VCaP (cell line): ENCODE results near the gene WASF2.
A peak's percentile ranks its signal among the peaks of the same experiment; 100 is the strongest.
"Not testable (repeated sequence)": the region's sequence is repeated elsewhere in the genome, so short reads cannot be mapped to it uniquely, and the experiment has no call there.

Experiments used
- H3K27ac ChIP-seq: fragments of 450-650 bp; 2 replicates; pipeline ENCODE4 v1.5.1; 2017
- TF ChIP-seq, protein P1 (sequence below): fragments of 450-650 bp; conservative IDR thresholded peaks from 2 replicates; pipeline ENCODE4 v1.5.1; 2017; ENCODE audit warnings: mild to moderate bottlenecking, moderate library complexity

WASF2 gene

DNA sequence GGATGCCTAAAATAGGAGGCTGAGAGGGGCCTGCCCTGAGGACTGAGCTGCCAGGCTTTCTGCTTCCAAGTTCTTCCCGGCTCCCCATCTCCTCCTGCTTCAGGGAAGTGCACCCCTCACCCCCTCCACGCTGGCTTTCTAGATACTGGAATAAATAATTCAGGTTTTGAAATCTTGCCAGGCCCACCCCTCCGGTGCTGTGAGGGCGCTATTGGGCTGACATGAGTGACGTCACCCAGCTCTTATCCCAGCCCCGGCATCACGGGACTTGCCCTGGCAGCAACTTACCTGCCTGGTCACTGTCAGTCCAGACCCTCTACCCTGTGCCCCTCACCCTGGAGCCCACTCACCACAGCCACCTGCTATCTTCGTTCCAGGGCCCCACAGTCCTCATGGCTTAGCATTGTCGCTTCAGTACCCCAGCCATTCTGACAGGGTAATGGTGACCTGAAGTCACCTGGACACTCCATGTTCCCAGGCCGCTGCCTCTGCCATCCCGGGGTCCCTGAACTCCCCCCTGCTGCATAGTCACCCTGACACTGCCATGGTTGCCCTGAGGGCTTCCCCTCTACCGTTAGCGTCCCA lies 98.4 kb downstream of the WASF2 start:
- H3K27ac ChIP-seq: peak overlapping the region; percentile 23; the same call in 1 of the 2 replicates
- TF ChIP-seq, protein P1, sequence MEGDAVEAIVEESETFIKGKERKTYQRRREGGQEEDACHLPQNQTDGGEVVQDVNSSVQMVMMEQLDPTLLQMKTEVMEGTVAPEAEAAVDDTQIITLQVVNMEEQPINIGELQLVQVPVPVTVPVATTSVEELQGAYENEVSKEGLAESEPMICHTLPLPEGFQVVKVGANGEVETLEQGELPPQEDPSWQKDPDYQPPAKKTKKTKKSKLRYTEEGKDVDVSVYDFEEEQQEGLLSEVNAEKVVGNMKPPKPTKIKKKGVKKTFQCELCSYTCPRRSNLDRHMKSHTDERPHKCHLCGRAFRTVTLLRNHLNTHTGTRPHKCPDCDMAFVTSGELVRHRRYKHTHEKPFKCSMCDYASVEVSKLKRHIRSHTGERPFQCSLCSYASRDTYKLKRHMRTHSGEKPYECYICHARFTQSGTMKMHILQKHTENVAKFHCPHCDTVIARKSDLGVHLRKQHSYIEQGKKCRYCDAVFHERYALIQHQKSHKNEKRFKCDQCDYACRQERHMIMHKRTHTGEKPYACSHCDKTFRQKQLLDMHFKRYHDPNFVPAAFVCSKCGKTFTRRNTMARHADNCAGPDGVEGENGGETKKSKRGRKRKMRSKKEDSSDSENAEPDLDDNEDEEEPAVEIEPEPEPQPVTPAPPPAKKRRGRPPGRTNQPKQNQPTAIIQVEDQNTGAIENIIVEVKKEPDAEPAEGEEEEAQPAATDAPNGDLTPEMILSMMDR: no peak

DNA sequence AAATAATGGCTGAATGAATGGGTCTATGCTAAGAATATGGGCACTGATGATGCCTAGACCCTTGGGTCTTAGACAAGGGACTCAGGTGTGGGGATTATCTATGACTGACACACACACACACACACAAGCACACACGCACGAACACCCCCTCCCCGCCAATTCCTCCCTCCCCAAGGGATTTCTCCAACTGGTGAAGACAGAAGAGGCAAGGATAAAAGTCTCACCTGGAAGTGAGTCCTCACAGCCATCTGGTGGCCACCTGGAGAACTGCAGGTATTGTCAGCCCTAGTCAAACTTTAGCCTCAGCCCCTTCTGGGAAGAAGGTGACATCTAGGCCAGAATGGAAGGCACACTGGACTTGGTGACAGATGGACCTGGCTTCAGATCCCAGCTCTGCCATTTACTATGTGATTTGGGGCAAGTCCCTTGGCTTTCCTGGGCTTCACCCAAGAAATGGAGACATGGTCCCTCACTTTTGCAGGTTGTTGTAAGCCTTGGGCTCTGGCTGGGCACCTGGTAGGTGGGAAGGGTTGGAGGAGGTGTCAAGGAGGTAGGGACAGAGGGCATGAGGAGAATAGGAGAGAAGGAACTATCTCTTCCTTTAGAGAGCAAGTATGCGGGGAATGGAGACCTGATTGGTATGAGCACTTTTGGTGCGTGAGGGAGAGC lies 101.5 kb downstream of the WASF2 start:
- TF ChIP-seq, protein P1: peak; percentile 90
- H3K27ac ChIP-seq: no peak overlapping the region

DNA sequence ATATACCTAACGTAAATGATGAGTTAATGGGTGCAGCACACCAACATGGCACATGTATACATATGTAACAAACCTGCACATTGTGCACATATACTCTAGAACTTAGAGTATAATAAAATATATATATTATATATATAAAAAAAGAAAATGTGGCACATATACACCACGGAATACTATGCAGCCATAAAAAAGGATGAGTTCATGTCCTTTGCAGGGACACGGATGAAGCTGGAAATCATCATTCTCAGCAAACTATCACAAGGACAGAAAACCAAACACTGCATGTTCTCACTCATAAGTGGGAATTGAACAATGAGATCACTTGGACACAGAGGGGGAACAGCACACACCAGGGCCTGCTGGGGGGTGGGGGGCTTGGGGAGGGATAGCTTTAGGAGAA lies 105.2 kb downstream of the WASF2 start:
- not testable (repeated sequence) for H3K27ac ChIP-seq

DNA sequence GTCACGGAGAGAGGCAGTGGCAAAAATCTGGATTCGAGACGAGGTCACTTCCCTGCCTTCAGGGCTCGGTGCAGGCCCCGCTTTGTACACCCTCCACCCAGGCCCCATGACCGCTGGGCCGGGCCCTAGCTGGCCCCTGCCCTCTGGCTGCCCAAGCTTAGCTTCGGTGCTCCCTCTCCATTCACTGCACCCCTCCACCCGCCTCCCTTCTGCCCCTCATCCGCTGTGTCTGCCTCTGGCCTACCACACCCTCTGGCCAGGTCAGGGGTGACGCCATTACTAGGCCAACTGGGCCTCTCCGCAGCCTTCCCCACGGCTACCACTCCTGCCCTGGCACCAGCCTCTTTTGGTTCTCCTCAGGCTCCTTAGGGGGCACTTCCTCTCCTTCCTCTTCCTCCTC lies 106.3 kb downstream of the WASF2 start:
- no peak overlapping the region for H3K27ac ChIP-seq
- TF ChIP-seq, protein P1: no peak

DNA sequence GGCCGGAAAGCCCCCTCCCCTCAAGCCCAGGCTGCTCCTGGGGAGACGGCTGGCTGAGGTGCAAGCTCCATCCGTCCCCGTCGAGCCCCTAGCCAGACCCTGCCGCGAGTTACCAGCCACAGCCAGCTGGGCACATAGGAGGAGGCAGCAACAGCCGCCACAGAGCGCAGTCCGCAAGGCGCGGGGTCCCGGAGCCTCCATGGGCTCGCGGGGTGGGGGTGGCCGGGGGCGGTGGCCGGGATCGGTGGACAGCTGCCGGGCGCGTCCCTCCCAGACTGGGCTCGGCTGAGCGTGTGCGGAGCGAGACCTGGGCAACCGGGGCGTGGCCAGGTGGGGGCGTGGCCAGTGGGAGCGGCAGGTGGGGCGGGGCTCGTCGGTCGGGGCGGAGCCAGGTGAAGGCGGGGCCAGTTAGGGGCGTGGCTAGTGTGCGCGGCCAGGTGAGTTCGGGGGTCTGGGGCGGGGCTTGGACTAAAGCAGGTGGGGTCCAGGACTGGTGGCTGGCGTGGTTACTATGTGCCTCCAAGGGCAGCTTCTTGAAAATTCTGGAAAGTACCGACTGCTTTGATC lies 106.8 kb downstream of the WASF2 start, which contains the start of gene CD164L2:
CD164L2 (minus strand) TSS at position 295 of the 567 bp plus-strand sequence; CDS start at position 201, 94 bp downstream.
- TF ChIP-seq, protein P1: no peak
- H3K27ac ChIP-seq: peak within 1 kb of the TSS; percentile 35; the same call in 1 of the 2 replicates

DNA sequence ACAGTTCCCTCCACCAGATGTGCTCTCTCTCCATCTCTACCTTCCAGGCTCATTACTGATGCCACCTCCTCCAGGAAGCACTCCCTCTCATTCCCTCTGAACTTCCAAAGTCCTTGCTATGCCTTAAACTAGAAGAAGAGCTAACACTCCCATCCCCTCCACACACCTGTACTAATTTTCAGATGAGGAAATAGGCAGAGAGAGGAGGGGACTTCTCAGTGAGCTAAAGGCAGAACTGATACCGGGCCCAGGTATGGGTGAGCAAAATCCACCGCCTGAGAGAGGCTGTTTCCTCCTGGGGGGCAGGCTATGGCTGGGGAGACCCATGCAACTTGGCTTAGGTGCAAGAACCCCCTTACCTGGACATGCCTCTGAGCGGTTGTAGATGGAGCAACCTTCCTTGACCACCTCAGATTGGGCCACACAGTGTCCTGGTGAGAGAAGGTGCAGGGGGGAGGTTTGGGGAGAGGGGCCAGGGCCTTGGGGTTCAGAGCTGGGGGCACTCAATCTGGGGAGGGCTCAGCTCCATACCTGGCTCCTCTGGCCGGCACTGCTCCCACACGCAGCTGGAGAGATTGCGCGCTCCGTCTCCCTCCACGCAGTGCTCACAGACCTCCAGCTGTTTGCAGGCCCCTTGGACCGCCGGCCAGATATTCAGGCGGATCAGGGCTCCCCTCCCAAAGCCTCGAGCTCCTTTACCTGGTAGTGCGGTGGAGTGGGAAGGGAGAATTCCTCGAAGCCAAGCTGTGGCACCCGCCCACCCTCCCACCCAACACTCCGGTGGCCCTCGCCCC lies 107.8 kb downstream of the WASF2 start:
- H3K27ac ChIP-seq: no peak overlapping the region
- TF ChIP-seq, protein P1: no peak

DNA sequence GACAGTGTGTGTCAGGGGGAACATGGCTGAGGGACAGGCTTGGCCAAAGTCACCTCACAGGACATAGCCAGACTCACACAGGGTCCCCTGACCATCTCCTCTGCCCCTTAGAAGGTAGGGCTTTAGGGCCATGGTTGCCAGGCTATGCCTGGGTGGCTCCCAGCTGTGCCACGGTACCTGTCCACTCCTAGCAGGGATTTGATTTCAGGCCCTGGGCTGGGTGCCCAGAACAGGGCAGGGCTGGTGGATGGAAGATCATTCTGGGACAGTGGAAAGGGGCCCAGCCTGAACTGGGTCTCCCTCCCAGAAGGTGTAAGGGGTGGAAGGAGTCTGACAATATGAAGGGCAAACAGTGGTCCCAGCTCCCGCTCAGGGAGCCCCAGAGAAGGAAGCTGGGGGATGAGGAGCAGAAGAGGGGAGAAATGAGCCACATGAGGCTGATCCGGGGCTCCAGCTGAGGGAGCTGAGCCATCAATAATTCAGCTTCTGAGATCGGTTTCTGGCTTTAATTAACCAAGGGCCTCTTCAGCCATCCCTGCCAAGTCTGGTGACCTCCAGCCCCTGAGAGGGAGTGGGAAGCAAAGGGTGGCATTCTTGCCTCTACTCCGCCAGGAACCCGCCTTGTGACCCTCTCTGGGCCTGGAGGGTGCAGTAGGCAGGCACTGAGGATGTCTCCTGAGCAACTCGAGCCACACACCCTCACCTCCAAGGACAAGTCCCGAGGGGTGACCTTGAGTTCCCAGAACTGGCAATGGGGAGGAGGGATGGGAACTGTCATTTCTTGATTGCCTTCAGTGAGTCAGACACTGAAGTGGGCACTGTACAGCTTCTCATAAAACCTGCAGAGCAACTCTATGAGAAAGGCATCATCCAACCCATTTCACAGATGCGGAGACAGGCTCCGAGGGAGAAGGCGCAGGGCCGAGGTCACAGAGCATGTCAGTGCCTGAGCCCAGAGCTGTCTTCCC lies 108.9 kb downstream of the WASF2 start:
- TF ChIP-seq, protein P1: no peak
- no peak overlapping the region for H3K27ac ChIP-seq
